GM23338 (cell line): ENCODE data around the gene FCHO2. TPM values are rescaled to one million over a fixed set of nuclear protein-coding genes. Genes with fewer than 3 reads are reported as not detected.

Experiments
- ATAC-seq: fragments of 200-7000 bp; cut with Tn5 transposase; 3 replicates; pipeline ENCODE4 v1.9.1; 2020
- DNase-seq: peaks from one replicate; pipeline ENCODE4 v3.0.0-alpha.2; 2015; ENCODE audit warnings: low spot score
- H2AFZ ChIP-seq: fragments of 200-600 bp; sonication (generic); 2 replicates; pipeline ENCODE4 v1.8.0; 2016; ENCODE audit warnings: antibody characterized with exemption, mild to moderate bottlenecking, moderate library complexity
- H3F3A ChIP-seq: fragments of 200-600 bp; sonication (generic); replicated peaks from 2 replicates; pipeline ENCODE4 v1.8.0; 2017; ENCODE audit warnings: antibody characterized with exemption, mixed run types, low read depth
- H3K27ac ChIP-seq: fragments of 200-600 bp; sonication (generic); 2 replicates; pipeline ENCODE4 v1.6.1; 2016; ENCODE audit warnings: low read depth
- H3K27me3 ChIP-seq: fragments of 200-600 bp; sonication (generic); 2 replicates; pipeline ENCODE4 v1.8.0; 2016; ENCODE audit warnings: mild to moderate bottlenecking, mixed run types, moderate library complexity; ENCODE audit not compliant: insufficient read depth
- H3K36me3 ChIP-seq: fragments of 200-600 bp; sonication (generic); 2 replicates; pipeline ENCODE4 v1.8.0; 2016; ENCODE audit warnings: mild to moderate bottlenecking; ENCODE audit not compliant: insufficient read depth
- H3K4me1 ChIP-seq: fragments of 200-600 bp; sonication (generic); 2 replicates; pipeline ENCODE4 v1.8.0; 2016; ENCODE audit warnings: mild to moderate bottlenecking, moderate library complexity; ENCODE audit not compliant: insufficient read depth
- H3K4me2 ChIP-seq: fragments of 200-600 bp; sonication (generic); 2 replicates; pipeline ENCODE4 v1.7.1; 2017; ENCODE audit warnings: mixed run types
- H3K4me3 ChIP-seq: fragments of 200-600 bp; sonication (generic); 2 replicates; pipeline ENCODE4 v1.6.1; 2016; ENCODE audit warnings: mixed run types
- H3K79me2 ChIP-seq: fragments of 200-600 bp; sonication (generic); replicated peaks from 2 replicates; pipeline ENCODE4 v1.8.0; 2017; ENCODE audit warnings: mild to moderate bottlenecking; ENCODE audit not compliant: insufficient read depth
- H3K9me2 ChIP-seq: fragments of 200-600 bp; sonication (generic); 2 replicates; pipeline ENCODE4 v1.8.0; 2017; ENCODE audit not compliant: insufficient read depth
- H4K20me1 ChIP-seq: fragments of 200-600 bp; sonication (generic); replicated peaks from 2 replicates; pipeline ENCODE4 v1.8.0; 2017; ENCODE audit warnings: mild to moderate bottlenecking; ENCODE audit not compliant: insufficient read depth
- H3K27ac Mint-ChIP-seq: 2 replicates; pipeline ENCODE4 v1.8.0; 2020; ENCODE audit warnings: inconsistent platforms, mild to moderate bottlenecking, moderate library complexity, mixed read lengths
- H3K27me3 Mint-ChIP-seq: 3 replicates; pipeline ENCODE4 v1.8.0; 2022; ENCODE audit warnings: low read depth, mild to moderate bottlenecking, moderate library complexity, mixed read lengths, inconsistent platforms; ENCODE audit not compliant: insufficient read depth, poor library complexity
- H3K36me3 Mint-ChIP-seq: 3 replicates; pipeline ENCODE4 v1.8.0; 2021; ENCODE audit warnings: low read depth, mild to moderate bottlenecking, inconsistent platforms, moderate library complexity, mixed read lengths
- H3K4me1 Mint-ChIP-seq: 3 replicates; pipeline ENCODE4 v1.8.0; 2020; ENCODE audit warnings: mild to moderate bottlenecking, inconsistent platforms, mixed read lengths
- H3K4me3 Mint-ChIP-seq: 3 replicates; pipeline ENCODE4 v1.8.0; 2021; ENCODE audit warnings: moderate library complexity, mild to moderate bottlenecking, inconsistent platforms, mixed read lengths
- H3K9me3 Mint-ChIP-seq: 3 replicates; pipeline ENCODE4 v1.8.0; 2020; ENCODE audit warnings: moderate library complexity, mild to moderate bottlenecking, inconsistent platforms, mixed read lengths
- CREB1 ChIP-seq: fragments of 250-450 bp; sonication (Bioruptor Pico); IDR thresholded peaks from 2 replicates; pipeline ENCODE4 v1.5.0; 2020; ENCODE audit warnings: low read depth, mild to moderate bottlenecking, moderate library complexity
- EZH2 ChIP-seq: fragments of 200-600 bp; sonication (generic); IDR thresholded peaks from one replicate; pipeline ENCODE4 v1.8.0; 2017; ENCODE audit warnings: antibody characterized with exemption, mild to moderate bottlenecking, low read depth; ENCODE audit not compliant: unreplicated experiment
- EZH2phosphoT487 ChIP-seq: fragments of 200-600 bp; sonication (generic); IDR thresholded peaks from one replicate; pipeline ENCODE4 v1.8.1; 2018; ENCODE audit warnings: antibody characterized with exemption; ENCODE audit not compliant: unreplicated experiment
- JUNB ChIP-seq: IDR thresholded peaks from one replicate; pipeline ENCODE4 v1.6.1; 2016; ENCODE audit warnings: antibody characterized with exemption; ENCODE audit not compliant: unreplicated experiment
- NANOG ChIP-seq: IDR thresholded peaks from 2 replicates; pipeline ENCODE4 v1.6.1; 2016; ENCODE audit warnings: antibody characterized with exemption, borderline replicate concordance
- POLR2AphosphoS5 ChIP-seq: IDR thresholded peaks from 2 replicates; pipeline ENCODE4 v1.6.1; 2016; ENCODE audit warnings: antibody characterized with exemption, low read depth
- STAT1 ChIP-seq: IDR thresholded peaks from one replicate; pipeline ENCODE4 v1.6.1; 2016; ENCODE audit warnings: antibody characterized with exemption; ENCODE audit not compliant: unreplicated experiment
- ZNF114 ChIP-seq: fragments of 250-450 bp; sonication (Bioruptor Pico); IDR thresholded peaks from 2 replicates; pipeline ENCODE4 v1.5.0; 2020; ENCODE audit warnings: mild to moderate bottlenecking, moderate library complexity
- ZNF331 ChIP-seq: fragments of 250-450 bp; sonication (Bioruptor Pico); IDR thresholded peaks from 2 replicates; pipeline ENCODE4 v1.5.0; 2020; ENCODE audit warnings: low read depth, mild to moderate bottlenecking, moderate library complexity
- polyA plus RNA-seq: library from polyadenylated mRNA; unstranded; fragments of >200 nt; fragmentation: Nextera tagmentation; extraction: Ambion mirVana; gene quantifications from 2 replicates; pipeline ENCODE4 v1.2.1, GENCODE V29; 2016
- total RNA-seq: library from RNA; depleted of rRNA; stranded (reverse); fragments of >200 nt; shearing (Covaris generic); gene quantifications from 2 replicates; pipeline ENCODE4 v1.2.3, GENCODE V29; 2014
- TF ChIP-seq, protein P1 (sequence below), 2 experiments: fragments of 200-600 bp in 1 of 2; sonication (generic) in 1 of 2; conservative IDR thresholded peaks; 2 replicates each; pipeline versions ENCODE4 v1.5.1 to v1.6.1; 2016 to 2017; ENCODE audit warnings: antibody characterized with exemption in 2 of 2, low read depth in 2 of 2, mild to moderate bottlenecking in 2 of 2, moderate library complexity in 1 of 2
- TF ChIP-seq, protein P2 (sequence below): fragments of 250-450 bp; sonication (Bioruptor Pico); IDR thresholded peaks from 2 replicates; pipeline ENCODE4 v1.5.0; 2020; ENCODE audit warnings: mild to moderate bottlenecking, moderate library complexity
- TF ChIP-seq, protein P3 (sequence below): IDR thresholded peaks from one replicate; pipeline ENCODE4 v1.6.1; 2018; ENCODE audit warnings: antibody characterized with exemption; ENCODE audit not compliant: unreplicated experiment
- TF ChIP-seq, protein P4 (sequence below): IDR thresholded peaks from 2 replicates; pipeline ENCODE4 v1.6.1; 2016; ENCODE audit warnings: antibody characterized with exemption

FCHO2 gene
- total and polyA plus RNA-seq, 2 experiments from 2014 or later, result 8.4 to 10.1 TPM

DNA sequence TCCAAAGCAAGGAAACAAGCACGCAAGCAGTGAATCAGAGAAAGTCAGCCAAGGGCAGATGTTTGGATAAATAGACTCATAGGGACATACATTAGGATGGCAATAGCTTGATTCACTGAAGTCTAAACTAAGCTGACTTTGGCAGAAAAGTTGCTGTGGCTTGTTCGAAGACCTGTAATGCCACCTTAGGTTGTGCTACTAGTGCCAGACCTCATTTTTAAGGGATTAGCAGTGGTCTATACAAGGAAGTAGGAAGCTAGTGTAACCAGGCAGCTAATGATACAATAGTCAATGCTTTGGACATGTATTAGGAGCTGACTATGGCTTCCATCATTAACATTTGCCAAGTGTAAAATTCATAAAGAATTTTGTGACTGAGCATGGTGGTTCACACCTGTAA is 63.1 kb downstream of the FCHO2 start:
- Histone ChIP-seq H3K4me3 (no peak overlapping the region), H3K79me2 (no peaks in the 10 kb centered on the region), H3K9me2 (no peaks in the 10 kb centered on the region), H3K4me1 (no peaks in the 10 kb centered on the region), H3K27me3 (no peaks in the 10 kb centered on the region), H3K36me3 (no peaks in the 10 kb centered on the region), H3K4me2 (no peak overlapping the region), H2AFZ (no peak overlapping the region), H3F3A (no peaks in the 10 kb centered on the region), H3K27ac (no peak overlapping the region), H4K20me1 (no peaks in the 10 kb centered on the region)
- Mint-ChIP-seq H3K27ac (no peak overlapping the region), H3K9me3 (no peaks in the 10 kb centered on the region), H3K27me3 (peaks cover 2% of the 10 kb centered on the region), H3K36me3 (no peaks in the 10 kb centered on the region; the same call in 2 of the 3 replicates), H3K4me3 (no peak overlapping the region), H3K4me1 (no peaks in the 10 kb centered on the region)
- DNase-seq (no peak), ATAC-seq (no peak)
- TF ChIP-seq POLR2AphosphoS5, result no peak
- no peak for TF ChIP-seq EZH2
- TF ChIP-seq, protein P1, sequence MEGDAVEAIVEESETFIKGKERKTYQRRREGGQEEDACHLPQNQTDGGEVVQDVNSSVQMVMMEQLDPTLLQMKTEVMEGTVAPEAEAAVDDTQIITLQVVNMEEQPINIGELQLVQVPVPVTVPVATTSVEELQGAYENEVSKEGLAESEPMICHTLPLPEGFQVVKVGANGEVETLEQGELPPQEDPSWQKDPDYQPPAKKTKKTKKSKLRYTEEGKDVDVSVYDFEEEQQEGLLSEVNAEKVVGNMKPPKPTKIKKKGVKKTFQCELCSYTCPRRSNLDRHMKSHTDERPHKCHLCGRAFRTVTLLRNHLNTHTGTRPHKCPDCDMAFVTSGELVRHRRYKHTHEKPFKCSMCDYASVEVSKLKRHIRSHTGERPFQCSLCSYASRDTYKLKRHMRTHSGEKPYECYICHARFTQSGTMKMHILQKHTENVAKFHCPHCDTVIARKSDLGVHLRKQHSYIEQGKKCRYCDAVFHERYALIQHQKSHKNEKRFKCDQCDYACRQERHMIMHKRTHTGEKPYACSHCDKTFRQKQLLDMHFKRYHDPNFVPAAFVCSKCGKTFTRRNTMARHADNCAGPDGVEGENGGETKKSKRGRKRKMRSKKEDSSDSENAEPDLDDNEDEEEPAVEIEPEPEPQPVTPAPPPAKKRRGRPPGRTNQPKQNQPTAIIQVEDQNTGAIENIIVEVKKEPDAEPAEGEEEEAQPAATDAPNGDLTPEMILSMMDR (conservative IDR thresholded peaks at IDR 0.05; ENCODE audit: low read depth in 2 of 2), result no peak
- TF ChIP-seq, protein P2, sequence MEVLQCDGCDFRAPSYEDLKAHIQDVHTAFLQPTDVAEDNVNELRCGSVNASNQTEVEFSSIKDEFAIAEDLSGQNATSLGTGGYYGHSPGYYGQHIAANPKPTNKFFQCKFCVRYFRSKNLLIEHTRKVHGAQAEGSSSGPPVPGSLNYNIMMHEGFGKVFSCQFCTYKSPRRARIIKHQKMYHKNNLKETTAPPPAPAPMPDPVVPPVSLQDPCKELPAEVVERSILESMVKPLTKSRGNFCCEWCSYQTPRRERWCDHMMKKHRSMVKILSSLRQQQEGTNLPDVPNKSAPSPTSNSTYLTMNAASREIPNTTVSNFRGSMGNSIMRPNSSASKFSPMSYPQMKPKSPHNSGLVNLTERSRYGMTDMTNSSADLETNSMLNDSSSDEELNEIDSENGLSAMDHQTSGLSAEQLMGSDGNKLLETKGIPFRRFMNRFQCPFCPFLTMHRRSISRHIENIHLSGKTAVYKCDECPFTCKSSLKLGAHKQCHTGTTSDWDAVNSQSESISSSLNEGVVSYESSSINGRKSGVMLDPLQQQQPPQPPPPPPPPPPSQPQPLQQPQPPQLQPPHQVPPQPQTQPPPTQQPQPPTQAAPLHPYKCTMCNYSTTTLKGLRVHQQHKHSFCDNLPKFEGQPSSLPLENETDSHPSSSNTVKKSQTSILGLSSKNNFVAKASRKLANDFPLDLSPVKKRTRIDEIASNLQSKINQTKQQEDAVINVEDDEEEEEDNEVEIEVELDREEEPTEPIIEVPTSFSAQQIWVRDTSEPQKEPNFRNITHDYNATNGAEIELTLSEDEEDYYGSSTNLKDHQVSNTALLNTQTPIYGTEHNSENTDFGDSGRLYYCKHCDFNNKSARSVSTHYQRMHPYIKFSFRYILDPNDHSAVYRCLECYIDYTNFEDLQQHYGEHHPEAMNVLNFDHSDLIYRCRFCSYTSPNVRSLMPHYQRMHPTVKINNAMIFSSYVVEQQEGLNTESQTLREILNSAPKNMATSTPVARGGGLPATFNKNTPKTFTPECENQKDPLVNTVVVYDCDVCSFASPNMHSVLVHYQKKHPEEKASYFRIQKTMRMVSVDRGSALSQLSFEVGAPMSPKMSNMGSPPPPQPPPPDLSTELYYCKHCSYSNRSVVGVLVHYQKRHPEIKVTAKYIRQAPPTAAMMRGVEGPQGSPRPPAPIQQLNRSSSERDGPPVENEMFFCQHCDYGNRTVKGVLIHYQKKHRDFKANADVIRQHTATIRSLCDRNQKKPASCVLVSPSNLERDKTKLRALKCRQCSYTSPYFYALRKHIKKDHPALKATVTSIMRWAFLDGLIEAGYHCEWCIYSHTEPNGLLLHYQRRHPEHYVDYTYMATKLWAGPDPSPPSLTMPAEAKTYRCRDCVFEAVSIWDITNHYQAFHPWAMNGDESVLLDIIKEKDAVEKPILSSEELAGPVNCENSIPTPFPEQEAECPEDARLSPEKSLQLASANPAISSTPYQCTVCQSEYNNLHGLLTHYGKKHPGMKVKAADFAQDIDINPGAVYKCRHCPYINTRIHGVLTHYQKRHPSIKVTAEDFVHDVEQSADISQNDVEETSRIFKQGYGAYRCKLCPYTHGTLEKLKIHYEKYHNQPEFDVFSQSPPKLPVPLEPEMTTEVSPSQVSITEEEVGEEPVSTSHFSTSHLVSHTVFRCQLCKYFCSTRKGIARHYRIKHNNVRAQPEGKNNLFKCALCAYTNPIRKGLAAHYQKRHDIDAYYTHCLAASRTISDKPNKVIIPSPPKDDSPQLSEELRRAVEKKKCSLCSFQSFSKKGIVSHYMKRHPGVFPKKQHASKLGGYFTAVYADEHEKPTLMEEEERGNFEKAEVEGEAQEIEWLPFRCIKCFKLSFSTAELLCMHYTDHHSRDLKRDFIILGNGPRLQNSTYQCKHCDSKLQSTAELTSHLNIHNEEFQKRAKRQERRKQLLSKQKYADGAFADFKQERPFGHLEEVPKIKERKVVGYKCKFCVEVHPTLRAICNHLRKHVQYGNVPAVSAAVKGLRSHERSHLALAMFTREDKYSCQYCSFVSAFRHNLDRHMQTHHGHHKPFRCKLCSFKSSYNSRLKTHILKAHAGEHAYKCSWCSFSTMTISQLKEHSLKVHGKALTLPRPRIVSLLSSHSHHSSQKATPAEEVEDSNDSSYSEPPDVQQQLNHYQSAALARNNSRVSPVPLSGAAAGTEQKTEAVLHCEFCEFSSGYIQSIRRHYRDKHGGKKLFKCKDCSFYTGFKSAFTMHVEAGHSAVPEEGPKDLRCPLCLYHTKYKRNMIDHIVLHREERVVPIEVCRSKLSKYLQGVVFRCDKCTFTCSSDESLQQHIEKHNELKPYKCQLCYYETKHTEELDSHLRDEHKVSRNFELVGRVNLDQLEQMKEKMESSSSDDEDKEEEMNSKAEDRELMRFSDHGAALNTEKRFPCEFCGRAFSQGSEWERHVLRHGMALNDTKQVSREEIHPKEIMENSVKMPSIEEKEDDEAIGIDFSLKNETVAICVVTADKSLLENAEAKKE, result no peak
- TF ChIP-seq EZH2phosphoT487, result no peak
- TF ChIP-seq, protein P3, sequence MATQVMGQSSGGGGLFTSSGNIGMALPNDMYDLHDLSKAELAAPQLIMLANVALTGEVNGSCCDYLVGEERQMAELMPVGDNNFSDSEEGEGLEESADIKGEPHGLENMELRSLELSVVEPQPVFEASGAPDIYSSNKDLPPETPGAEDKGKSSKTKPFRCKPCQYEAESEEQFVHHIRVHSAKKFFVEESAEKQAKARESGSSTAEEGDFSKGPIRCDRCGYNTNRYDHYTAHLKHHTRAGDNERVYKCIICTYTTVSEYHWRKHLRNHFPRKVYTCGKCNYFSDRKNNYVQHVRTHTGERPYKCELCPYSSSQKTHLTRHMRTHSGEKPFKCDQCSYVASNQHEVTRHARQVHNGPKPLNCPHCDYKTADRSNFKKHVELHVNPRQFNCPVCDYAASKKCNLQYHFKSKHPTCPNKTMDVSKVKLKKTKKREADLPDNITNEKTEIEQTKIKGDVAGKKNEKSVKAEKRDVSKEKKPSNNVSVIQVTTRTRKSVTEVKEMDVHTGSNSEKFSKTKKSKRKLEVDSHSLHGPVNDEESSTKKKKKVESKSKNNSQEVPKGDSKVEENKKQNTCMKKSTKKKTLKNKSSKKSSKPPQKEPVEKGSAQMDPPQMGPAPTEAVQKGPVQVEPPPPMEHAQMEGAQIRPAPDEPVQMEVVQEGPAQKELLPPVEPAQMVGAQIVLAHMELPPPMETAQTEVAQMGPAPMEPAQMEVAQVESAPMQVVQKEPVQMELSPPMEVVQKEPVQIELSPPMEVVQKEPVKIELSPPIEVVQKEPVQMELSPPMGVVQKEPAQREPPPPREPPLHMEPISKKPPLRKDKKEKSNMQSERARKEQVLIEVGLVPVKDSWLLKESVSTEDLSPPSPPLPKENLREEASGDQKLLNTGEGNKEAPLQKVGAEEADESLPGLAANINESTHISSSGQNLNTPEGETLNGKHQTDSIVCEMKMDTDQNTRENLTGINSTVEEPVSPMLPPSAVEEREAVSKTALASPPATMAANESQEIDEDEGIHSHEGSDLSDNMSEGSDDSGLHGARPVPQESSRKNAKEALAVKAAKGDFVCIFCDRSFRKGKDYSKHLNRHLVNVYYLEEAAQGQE, result no peak
- TF ChIP-seq CREB1 (CRISPR knock-in tag), result no peak
- TF ChIP-seq STAT1, result no peak
- TF ChIP-seq ZNF114 (CRISPR knock-in tag), result no peak
- no peak for TF ChIP-seq JUNB
- TF ChIP-seq, protein P4, sequence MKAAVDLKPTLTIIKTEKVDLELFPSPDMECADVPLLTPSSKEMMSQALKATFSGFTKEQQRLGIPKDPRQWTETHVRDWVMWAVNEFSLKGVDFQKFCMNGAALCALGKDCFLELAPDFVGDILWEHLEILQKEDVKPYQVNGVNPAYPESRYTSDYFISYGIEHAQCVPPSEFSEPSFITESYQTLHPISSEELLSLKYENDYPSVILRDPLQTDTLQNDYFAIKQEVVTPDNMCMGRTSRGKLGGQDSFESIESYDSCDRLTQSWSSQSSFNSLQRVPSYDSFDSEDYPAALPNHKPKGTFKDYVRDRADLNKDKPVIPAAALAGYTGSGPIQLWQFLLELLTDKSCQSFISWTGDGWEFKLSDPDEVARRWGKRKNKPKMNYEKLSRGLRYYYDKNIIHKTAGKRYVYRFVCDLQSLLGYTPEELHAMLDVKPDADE, result no peak
- TF ChIP-seq ZNF331, result no peak
- TF ChIP-seq NANOG, result no peak
